Measurements from ENCODE around the gene EDARADD. TPM values are rescaled to one million over a fixed set of nuclear protein-coding genes. Genes with fewer than 3 reads are reported as not detected.

Gene EDARADD
- total and polyA plus RNA-seq, 2 of the 13 experiments (the other 11 are each of a cell fraction or from before 2014, with no cell fraction given) = 0.03 TPM; not detected in 1

DNA sequence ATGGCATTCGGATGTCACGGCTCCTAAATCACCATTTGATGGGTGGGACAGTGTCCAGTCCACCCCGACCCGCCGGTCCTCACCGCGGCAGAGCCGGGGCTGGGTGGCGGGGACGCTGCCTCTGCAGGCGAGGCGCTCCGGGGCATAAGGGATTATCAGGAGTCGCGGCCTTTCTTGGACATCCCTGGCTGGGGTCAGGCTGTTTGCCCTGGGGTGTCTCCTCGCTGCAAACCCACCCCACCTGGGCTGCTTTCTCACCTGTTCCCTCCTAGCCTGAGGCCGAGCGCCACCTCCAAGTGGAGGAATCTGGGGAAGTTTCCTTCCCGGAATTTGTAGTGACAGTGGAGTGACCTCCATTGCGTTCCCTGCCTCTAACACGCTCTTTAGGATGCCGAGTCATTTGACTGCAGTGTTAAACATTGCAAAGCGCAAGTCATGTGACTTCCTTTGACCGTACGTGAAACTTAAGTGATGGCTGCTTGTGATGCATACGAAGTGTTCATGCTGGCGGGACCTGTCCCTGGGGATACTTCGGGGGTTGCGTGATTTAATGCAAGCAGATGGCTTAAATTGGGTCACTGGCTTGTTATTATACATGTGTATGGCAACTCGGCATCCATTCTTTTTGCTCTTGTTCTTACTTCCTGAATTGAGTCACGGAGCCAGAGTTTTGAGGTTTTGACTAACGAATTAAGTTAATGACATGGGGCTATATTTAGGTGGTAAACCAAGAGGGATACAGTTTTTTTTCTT, 130.2 kb downstream of the EDARADD start (continued):
- TF ChIP-seq ATF2 (CRISPR knock-in tag; IDR thresholded peaks at IDR 0.05) (no peak), ZNF607 (CRISPR knock-in tag; IDR thresholded peaks at IDR 0.05; ENCODE audit: borderline replicate concordance) (peak; percentile 82; the same call in 1 of the 2 replicates), ZNF552 (CRISPR knock-in tag; IDR thresholded peaks at IDR 0.05; ENCODE audit: borderline replicate concordance) (0 out of 2 replicates have a peak, but pooled peaks have one; percentile 10), TOE1 (CRISPR knock-in tag; IDR thresholded peaks at IDR 0.05) (no peak; the same call in 1 of the 2 replicates), KLF12 (CRISPR knock-in tag; IDR thresholded peaks at IDR 0.05; ENCODE audit: borderline replicate concordance) (peak; percentile 32; the same call in 1 of the 2 replicates), NFKB2 (CRISPR knock-in tag; IDR thresholded peaks at IDR 0.05; ENCODE audit: borderline replicate concordance) (peak; percentile 64; the same call in 1 of the 2 replicates), KAT8 (CRISPR knock-in tag; IDR thresholded peaks at IDR 0.05) (no peak; the same call in 1 of the 2 replicates), TGIF2 (CRISPR knock-in tag; IDR thresholded peaks at IDR 0.05) (peak; percentile 95), HOXA3 (CRISPR knock-in tag; IDR thresholded peaks at IDR 0.05) (peak; percentile 61; the same call in 1 of the 2 replicates), FOXM1 (CRISPR knock-in tag; IDR thresholded peaks at IDR 0.05) (no peak), STAT5B (CRISPR knock-in tag; IDR thresholded peaks at IDR 0.05) (no peak), POLR2AphosphoS2 (IDR thresholded peaks at IDR 0.05; ENCODE audit: low read depth, low read length) (no peak), NFKBIZ (CRISPR knock-in tag; IDR thresholded peaks at IDR 0.05) (peak; percentile 16; the same call in 1 of the 2 replicates), KMT2B (CRISPR knock-in tag; IDR thresholded peaks at IDR 0.05) (peak; percentile 63), E2F1 (CRISPR knock-in tag; IDR thresholded peaks at IDR 0.05) (no peak), ZNF264 (CRISPR knock-in tag; IDR thresholded peaks at IDR 0.05) (no peak), NFRKB (IDR thresholded peaks at IDR 0.05) (no peak), ZNF124 (CRISPR knock-in tag; IDR thresholded peaks at IDR 0.05) (no peak), ZNF646 (CRISPR knock-in tag; IDR thresholded peaks at IDR 0.05) (no peak)
- TF ChIP-seq, protein P1, sequence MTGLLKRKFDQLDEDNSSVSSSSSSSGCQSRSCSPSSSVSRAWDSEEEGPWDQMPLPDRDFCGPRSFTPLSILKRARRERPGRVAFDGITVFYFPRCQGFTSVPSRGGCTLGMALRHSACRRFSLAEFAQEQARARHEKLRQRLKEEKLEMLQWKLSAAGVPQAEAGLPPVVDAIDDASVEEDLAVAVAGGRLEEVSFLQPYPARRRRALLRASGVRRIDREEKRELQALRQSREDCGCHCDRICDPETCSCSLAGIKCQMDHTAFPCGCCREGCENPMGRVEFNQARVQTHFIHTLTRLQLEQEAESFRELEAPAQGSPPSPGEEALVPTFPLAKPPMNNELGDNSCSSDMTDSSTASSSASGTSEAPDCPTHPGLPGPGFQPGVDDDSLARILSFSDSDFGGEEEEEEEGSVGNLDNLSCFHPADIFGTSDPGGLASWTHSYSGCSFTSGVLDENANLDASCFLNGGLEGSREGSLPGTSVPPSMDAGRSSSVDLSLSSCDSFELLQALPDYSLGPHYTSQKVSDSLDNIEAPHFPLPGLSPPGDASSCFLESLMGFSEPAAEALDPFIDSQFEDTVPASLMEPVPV (CRISPR knock-in tag; IDR thresholded peaks at IDR 0.05) = no peak

Data from HepG2 (cell line).